PFSK-1 (cell line): Measurements from ENCODE around the gene LAMB2.
A peak's percentile ranks its signal among the peaks of the same experiment; 100 is the strongest.

Experiments used
- FOXP2 ChIP-seq: optimal IDR thresholded peaks from 2 replicates; pipeline ENCODE3; 2011; ENCODE audit warnings: borderline replicate concordance, control low read depth, inconsistent platforms; ENCODE audit not compliant: insufficient read depth; ENCODE audit errors: extremely low read length, extremely low read depth
- POLR2AphosphoS5 ChIP-seq: IDR thresholded peaks from 2 replicates; pipeline ENCODE4 v1.6.1; 2012; ENCODE audit warnings: low read depth, mild to moderate bottlenecking, control low read depth, low read length, moderate library complexity
- SIN3A ChIP-seq: IDR thresholded peaks from 2 replicates; pipeline ENCODE4 v1.6.1; 2012; ENCODE audit warnings: mild to moderate bottlenecking, low read length, moderate library complexity, borderline replicate concordance; ENCODE audit not compliant: insufficient read depth
- TAF1 ChIP-seq: IDR thresholded peaks from 2 replicates; pipeline ENCODE4 v1.6.1; 2012; ENCODE audit warnings: low read length, control low read depth, borderline replicate concordance; ENCODE audit not compliant: insufficient read depth
- TF ChIP-seq, protein P1 (sequence below), 2 experiments: IDR thresholded peaks; 2 replicates each; pipeline versions ENCODE4 v1.6.1 to v1.8.0; 2011 to 2012; ENCODE audit warnings: low read depth in 2 of 2, low read length in 2 of 2, control low read depth in 1 of 2, inconsistent platforms in 1 of 2, mild to moderate bottlenecking in 1 of 2, moderate library complexity in 1 of 2; ENCODE audit not compliant: insufficient read depth in 1 of 2

The LAMB2 gene

DNA sequence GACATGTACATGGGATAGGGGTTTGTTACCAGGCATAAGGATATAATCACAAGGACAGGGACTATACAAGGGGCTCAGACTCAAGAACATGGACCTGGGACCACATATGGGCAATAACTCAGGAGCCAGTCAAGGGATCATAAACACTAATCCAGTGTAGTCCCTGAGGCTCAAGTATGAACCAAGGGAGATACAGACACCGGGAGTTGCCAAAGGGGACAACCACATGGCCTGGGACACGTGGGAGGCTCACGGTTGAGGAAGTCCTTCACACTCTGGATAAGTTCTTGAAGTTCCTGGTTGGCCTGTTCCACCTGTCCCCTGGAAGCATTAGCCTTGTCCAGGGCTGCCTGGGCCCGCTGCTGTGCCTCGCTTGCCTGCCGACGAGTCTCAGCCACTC is 10.4 kb downstream of the LAMB2 start:
- no peak for TF ChIP-seq TAF1
- no peak for TF ChIP-seq POLR2AphosphoS5
- no peak for TF ChIP-seq FOXP2
- TF ChIP-seq, protein P1, sequence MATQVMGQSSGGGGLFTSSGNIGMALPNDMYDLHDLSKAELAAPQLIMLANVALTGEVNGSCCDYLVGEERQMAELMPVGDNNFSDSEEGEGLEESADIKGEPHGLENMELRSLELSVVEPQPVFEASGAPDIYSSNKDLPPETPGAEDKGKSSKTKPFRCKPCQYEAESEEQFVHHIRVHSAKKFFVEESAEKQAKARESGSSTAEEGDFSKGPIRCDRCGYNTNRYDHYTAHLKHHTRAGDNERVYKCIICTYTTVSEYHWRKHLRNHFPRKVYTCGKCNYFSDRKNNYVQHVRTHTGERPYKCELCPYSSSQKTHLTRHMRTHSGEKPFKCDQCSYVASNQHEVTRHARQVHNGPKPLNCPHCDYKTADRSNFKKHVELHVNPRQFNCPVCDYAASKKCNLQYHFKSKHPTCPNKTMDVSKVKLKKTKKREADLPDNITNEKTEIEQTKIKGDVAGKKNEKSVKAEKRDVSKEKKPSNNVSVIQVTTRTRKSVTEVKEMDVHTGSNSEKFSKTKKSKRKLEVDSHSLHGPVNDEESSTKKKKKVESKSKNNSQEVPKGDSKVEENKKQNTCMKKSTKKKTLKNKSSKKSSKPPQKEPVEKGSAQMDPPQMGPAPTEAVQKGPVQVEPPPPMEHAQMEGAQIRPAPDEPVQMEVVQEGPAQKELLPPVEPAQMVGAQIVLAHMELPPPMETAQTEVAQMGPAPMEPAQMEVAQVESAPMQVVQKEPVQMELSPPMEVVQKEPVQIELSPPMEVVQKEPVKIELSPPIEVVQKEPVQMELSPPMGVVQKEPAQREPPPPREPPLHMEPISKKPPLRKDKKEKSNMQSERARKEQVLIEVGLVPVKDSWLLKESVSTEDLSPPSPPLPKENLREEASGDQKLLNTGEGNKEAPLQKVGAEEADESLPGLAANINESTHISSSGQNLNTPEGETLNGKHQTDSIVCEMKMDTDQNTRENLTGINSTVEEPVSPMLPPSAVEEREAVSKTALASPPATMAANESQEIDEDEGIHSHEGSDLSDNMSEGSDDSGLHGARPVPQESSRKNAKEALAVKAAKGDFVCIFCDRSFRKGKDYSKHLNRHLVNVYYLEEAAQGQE (IDR thresholded peaks at IDR 0.05; ENCODE audit: insufficient read depth in 1 of 2, low read depth in 2 of 2, low read length in 2 of 2) = no peak
- TF ChIP-seq SIN3A = no peak

DNA sequence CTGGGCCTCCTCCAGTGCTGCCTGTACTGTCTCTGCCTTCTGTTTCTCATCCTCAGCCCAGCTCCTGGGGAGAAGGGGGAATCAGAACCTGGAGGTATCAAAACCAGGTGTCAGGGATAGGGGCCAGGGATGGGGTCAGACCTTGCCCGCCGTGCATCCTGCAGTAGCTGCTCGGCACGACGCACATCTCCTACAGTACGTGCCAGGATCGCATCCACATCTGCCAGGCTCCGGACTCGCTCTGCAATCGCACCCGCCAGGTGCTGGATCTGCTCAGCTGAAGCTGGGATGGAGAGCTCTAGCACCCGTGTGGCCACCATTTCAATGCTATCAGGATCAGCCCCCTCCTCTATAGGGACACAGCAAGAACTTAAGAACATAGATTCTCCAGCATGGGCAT is 10.8 kb downstream of the LAMB2 start:
- TF ChIP-seq, protein P1 (IDR thresholded peaks at IDR 0.05; ENCODE audit: insufficient read depth in 1 of 2, low read depth in 2 of 2, low read length in 2 of 2) = no peak
- no peak for TF ChIP-seq FOXP2

DNA sequence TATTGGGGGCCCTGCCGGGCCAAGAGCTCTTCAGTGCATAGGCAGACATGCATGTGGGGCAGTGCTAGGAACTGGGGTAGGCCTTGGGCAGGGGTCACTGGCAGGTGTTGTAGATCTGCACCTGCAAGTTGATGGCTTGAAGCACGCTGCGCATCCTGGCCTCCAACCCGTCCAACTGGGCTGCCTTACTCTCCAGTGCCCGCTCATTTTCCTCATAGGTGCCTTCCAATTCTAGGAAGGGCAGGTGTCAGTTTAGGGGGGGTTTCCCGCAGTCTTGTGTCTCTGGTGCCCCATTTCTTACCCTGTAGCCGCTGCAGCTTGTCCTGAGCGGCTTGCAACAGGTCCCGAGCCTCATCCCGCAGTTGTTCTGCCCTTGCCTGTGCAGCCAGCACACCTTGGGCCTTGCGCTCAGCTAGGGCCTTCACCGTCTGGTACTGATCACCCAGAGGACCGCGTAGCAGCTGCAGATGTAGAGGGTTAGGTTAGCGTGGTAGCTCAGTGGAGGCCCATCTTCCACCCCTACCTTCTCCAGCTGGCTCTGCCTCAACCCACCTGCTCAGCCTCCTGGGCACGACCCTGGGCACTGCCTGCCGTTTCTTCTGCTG is 11.6 kb downstream of the LAMB2 start:
- TF ChIP-seq FOXP2 (no peak), TAF1 (no peak), POLR2AphosphoS5 (no peak), SIN3A (no peak)
- TF ChIP-seq, protein P1 (IDR thresholded peaks at IDR 0.05; ENCODE audit: insufficient read depth in 1 of 2, low read depth in 2 of 2, low read length in 2 of 2) = no peak

DNA sequence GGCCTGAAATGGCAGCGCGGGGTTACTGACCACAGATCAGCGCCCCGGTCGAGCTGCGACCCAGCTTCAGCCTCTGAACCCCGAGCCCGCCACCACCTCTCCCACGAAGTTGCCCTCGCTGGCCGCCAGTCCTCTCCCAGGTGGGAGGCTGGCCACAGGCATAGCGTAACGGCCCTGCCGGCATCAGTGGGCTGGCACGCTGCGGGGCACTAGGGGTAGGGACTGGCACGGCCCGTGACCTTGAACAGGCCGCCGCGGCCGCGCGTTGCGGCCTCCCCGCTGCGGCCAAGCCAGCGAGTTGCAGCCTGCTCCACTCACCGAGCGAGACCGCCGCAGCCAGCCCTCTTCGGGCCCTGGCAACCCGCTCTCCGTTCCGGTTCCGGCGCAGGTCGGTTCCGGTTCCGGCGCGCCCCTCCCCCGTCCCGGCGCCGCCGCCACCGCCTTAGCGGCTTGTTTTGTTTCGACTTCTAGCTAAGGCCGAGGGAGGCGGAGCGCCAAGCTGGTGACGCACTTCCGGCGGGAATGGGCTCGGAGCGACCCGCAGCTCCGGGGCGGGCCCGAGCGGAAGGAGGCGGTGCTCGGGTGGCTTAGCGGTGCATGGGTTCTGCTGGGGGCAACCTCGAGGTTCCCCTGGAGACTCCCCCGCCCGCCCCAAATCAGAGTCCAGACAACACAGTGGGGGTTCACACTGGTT is 12.3 kb downstream of the LAMB2 start, which contains the start of gene USP19:
Gene USP19 (minus strand): TSS at position 386 of the 694 bp plus-strand sequence. CDS start 1,678 bp downstream, outside the sequence.
- TF ChIP-seq SIN3A (no peak), POLR2AphosphoS5 (peak; percentile 69), TAF1 (peak; percentile 13; the same call in 1 of the 2 replicates)
- TF ChIP-seq, protein P1 (IDR thresholded peaks at IDR 0.05; ENCODE audit: insufficient read depth in 1 of 2, low read depth in 2 of 2, low read length in 2 of 2) = no peak
